ENCODE results near the gene WDR64.
"Not testable (repeated sequence)": the region's sequence is repeated elsewhere in the genome, so short reads cannot be mapped to it uniquely, and the experiment has no call there.

Gene WDR64

GRCh38 chr1:241819340-241819866 is 167.3 kb downstream of the WDR64 start:
- in situ Hi-C loops (cut with MboI; ENCODE audit: low sequenced_read_pairs, unreplicated experiment) = no loop called here
- DNase-seq (ENCODE audit: low spot score) = no peak
- TF ChIP-seq, protein P1, sequence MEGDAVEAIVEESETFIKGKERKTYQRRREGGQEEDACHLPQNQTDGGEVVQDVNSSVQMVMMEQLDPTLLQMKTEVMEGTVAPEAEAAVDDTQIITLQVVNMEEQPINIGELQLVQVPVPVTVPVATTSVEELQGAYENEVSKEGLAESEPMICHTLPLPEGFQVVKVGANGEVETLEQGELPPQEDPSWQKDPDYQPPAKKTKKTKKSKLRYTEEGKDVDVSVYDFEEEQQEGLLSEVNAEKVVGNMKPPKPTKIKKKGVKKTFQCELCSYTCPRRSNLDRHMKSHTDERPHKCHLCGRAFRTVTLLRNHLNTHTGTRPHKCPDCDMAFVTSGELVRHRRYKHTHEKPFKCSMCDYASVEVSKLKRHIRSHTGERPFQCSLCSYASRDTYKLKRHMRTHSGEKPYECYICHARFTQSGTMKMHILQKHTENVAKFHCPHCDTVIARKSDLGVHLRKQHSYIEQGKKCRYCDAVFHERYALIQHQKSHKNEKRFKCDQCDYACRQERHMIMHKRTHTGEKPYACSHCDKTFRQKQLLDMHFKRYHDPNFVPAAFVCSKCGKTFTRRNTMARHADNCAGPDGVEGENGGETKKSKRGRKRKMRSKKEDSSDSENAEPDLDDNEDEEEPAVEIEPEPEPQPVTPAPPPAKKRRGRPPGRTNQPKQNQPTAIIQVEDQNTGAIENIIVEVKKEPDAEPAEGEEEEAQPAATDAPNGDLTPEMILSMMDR (IDR thresholded peaks at IDR 0.05; ENCODE audit: borderline replicate concordance, control extremely low read depth, extremely low read depth, insufficient read depth, missing control alignments) = no peak

DNA sequence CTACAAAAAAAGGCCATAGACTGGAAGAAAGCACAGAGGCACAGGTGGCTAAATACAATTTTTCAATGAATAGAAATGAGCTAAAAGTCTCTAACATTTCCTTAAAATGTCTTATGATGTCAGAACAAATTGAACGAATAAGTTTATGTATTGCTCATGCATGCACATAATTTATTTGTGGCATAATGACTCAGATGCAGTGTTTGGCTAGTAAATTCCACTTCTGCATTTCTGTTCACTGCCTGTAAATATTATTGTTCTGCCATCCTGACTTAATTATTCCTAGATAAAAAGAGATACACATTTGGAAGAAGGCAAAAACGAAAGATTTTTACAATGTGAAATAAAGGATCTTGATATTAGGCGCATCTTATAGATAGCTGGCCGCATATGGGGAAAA is 169.3 kb downstream of the WDR64 start:
- DNase-seq (ENCODE audit: low spot score) = no peak

GRCh38 chr1:241822846-241823245 is 170.8 kb downstream of the WDR64 start:
- no peak for DNase-seq (ENCODE audit: low spot score)
- in situ Hi-C loops (cut with MboI; ENCODE audit: low sequenced_read_pairs, unreplicated experiment) = no loop called here
- TF ChIP-seq, protein P1 (IDR thresholded peaks at IDR 0.05; ENCODE audit: borderline replicate concordance, control extremely low read depth, extremely low read depth, insufficient read depth, missing control alignments) = no peak

More for the DNA sequence above, 169.3 kb downstream of the WDR64 start:
- TF ChIP-seq, protein P1 (IDR thresholded peaks at IDR 0.05; ENCODE audit: borderline replicate concordance, control extremely low read depth, extremely low read depth, insufficient read depth, missing control alignments) = no peak
- in situ Hi-C loops (cut with MboI; ENCODE audit: low sequenced_read_pairs, unreplicated experiment) = no loop called here

- in situ Hi-C loops (cut with MboI; ENCODE audit: low sequenced_read_pairs, unreplicated experiment) = no loop called here
- TF ChIP-seq, protein P1 (IDR thresholded peaks at IDR 0.05; ENCODE audit: borderline replicate concordance, control extremely low read depth, extremely low read depth, insufficient read depth, missing control alignments) = no peak
Measured at GRCh38 chr1:241823925-241824324, 171.8 kb downstream of the WDR64 start.

DNA sequence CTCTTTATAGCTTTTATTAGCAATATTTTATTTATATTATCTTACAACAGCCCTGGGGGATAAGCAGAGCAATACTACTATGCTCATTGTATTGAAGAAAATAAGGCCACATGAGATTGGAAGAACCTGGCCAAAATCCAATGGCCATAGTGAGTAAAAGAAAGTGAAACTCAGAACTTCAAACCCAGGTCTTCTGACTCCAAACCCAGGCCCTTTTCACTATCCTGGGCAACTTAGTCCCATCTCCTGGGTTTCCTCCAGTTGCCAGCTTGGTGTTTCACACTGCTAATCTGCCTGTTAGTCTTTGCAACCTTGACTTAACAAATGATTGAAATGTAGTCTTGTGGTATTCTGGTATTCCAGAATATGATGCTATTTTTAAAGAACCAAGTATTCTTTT is 173.5 kb downstream of the WDR64 start:
- in situ Hi-C loops (cut with MboI; ENCODE audit: low sequenced_read_pairs, unreplicated experiment) = no loop called here
- no peak for DNase-seq (ENCODE audit: low spot score)
- TF ChIP-seq, protein P1 (IDR thresholded peaks at IDR 0.05; ENCODE audit: borderline replicate concordance, control extremely low read depth, extremely low read depth, insufficient read depth, missing control alignments) = no peak

More at GRCh38 chr1:241823925-241824324, 171.8 kb downstream of the WDR64 start:
- no peak for DNase-seq (ENCODE audit: low spot score)

DNA sequence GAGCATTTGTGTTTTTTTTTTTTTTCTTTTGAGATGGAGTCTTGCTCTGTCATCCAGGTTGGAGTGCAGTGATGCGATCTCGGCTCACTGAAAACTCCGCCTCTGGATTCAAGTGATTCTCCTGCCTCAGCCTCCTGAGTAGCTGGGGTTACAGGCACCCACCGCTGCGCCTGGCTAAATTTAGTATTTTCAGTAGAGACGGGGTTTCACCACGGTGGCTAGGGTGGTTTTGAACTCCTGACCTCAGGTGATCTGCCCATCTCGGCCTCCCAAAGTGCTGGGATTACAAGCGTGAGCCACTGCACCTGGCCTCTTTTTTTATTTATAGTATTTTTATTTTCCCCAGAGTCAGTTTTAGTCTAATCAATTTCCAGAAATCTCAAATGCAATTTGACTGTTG is 174.5 kb downstream of the WDR64 start:
- DNase-seq (ENCODE audit: low spot score); in situ Hi-C loops (cut with MboI; ENCODE audit: low sequenced_read_pairs, unreplicated experiment): not testable (repeated sequence)

GRCh38 chr1:241827264-241827663 is 175.2 kb downstream of the WDR64 start:
- in situ Hi-C loops (cut with MboI; ENCODE audit: low sequenced_read_pairs, unreplicated experiment) = no loop called here
- TF ChIP-seq, protein P1 (IDR thresholded peaks at IDR 0.05; ENCODE audit: borderline replicate concordance, control extremely low read depth, extremely low read depth, insufficient read depth, missing control alignments) = no peak
- no peak for DNase-seq (ENCODE audit: low spot score)

Measured in GM13976 (cell line).